ENCODE results near the gene CDH2. TPM values are rescaled to one million over a fixed set of nuclear protein-coding genes. Genes with fewer than 3 reads are reported as not detected.

The CDH2 gene
- total and polyA plus RNA-seq, 4 donors: 14.2 to 49.5 (median 26.4) TPM

DNA sequence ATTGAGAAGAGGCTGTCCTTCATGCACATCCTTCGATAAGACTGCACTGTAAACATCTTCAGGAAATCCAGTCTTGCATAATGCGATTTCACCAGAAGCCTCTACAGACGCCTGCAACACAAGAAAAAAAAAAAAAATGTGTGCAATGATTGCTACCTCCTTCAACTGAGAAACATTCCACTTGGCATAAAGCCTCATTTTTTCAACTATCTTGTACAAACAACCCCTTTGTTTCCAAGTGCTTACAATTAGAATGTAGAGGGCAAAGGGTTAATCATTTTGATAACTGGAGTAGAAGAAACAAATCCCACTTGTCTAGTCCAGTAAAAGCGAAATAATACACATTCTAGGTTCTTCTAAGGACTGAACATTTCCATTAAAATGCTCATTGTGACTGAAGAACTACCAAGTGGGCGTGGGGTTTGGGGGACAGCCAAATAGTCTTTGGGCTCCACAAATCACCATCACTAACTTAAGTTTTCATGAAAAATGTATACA, 29.2 kb downstream of the CDH2 start:
- TF ChIP-seq NR2F2 (IDR thresholded peaks at IDR 0.05) (peak; percentile 46), TAF1 (conservative IDR thresholded peaks at IDR 0.05) (no peak), JUND (IDR thresholded peaks at IDR 0.05) (no peak), HNF4A (conservative IDR thresholded peaks at IDR 0.05) (no peak), RAD21 (IDR thresholded peaks at IDR 0.05) (peak in 1 of 2 donors; percentile 20), HNF4G (IDR thresholded peaks at IDR 0.05) (no peak), RXRA (IDR thresholded peaks at IDR 0.05) (peak in 1 of 2 donors; percentile 8), FOXA2 (IDR thresholded peaks at IDR 0.05) (no peak), FOXA1 (IDR thresholded peaks at IDR 0.05) (no peak), GABPA (IDR thresholded peaks at IDR 0.05 in 1 of 2, conservative IDR thresholded peaks at IDR 0.05 in 1 of 2) (no peak)
- TF ChIP-seq, protein P1, sequence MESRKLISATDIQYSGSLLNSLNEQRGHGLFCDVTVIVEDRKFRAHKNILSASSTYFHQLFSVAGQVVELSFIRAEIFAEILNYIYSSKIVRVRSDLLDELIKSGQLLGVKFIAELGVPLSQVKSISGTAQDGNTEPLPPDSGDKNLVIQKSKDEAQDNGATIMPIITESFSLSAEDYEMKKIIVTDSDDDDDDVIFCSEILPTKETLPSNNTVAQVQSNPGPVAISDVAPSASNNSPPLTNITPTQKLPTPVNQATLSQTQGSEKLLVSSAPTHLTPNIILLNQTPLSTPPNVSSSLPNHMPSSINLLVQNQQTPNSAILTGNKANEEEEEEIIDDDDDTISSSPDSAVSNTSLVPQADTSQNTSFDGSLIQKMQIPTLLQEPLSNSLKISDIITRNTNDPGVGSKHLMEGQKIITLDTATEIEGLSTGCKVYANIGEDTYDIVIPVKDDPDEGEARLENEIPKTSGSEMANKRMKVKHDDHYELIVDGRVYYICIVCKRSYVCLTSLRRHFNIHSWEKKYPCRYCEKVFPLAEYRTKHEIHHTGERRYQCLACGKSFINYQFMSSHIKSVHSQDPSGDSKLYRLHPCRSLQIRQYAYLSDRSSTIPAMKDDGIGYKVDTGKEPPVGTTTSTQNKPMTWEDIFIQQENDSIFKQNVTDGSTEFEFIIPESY (IDR thresholded peaks at IDR 0.05): no peak
- TF ChIP-seq, protein P2, sequence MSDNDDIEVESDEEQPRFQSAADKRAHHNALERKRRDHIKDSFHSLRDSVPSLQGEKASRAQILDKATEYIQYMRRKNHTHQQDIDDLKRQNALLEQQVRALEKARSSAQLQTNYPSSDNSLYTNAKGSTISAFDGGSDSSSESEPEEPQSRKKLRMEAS (IDR thresholded peaks at IDR 0.05): no peak
- TF ChIP-seq, protein P3, sequence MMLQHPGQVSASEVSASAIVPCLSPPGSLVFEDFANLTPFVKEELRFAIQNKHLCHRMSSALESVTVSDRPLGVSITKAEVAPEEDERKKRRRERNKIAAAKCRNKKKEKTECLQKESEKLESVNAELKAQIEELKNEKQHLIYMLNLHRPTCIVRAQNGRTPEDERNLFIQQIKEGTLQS (IDR thresholded peaks at IDR 0.05): no peak
- TF ChIP-seq, protein P4, sequence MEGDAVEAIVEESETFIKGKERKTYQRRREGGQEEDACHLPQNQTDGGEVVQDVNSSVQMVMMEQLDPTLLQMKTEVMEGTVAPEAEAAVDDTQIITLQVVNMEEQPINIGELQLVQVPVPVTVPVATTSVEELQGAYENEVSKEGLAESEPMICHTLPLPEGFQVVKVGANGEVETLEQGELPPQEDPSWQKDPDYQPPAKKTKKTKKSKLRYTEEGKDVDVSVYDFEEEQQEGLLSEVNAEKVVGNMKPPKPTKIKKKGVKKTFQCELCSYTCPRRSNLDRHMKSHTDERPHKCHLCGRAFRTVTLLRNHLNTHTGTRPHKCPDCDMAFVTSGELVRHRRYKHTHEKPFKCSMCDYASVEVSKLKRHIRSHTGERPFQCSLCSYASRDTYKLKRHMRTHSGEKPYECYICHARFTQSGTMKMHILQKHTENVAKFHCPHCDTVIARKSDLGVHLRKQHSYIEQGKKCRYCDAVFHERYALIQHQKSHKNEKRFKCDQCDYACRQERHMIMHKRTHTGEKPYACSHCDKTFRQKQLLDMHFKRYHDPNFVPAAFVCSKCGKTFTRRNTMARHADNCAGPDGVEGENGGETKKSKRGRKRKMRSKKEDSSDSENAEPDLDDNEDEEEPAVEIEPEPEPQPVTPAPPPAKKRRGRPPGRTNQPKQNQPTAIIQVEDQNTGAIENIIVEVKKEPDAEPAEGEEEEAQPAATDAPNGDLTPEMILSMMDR (IDR thresholded peaks at IDR 0.05; ENCODE audit: low read depth, low read length, missing input control): no peak

DNA sequence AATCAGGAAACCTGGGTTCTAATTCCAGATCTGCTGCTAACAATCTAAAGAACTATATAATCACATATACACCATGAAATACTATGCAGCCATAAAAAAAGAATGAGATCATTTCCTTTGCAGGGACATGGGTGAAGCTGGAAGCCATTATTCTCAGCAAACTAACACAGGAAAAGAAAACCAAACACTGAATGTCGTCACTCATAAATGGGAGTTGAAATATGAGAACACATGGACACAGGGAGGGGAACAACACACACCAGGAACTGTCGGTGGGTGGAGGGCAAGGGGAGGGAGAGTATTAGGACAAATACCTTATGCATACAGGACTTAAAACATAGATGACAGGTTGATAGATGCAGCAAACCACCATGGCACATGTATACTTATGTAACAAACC, 33.2 kb downstream of the CDH2 start:
- WGBS: 77% methylated on average over 2 of the region's 2 CpGs
- no peak overlapping the region for H3K27ac ChIP-seq (ENCODE audit: low read depth in 1 of 2, low read length in 2 of 2)
- no peaks in the 10 kb centered on the region for H3K36me3 ChIP-seq (ENCODE audit: control insufficient read depth in 4 of 4, insufficient read depth in 3 of 4, low read depth in 1 of 4, low read length in 3 of 4)
- H3K27me3 ChIP-seq (ENCODE audit: control insufficient read depth in 4 of 4, insufficient read depth in 4 of 4, low read length in 3 of 4): no peaks in the 10 kb centered on the region
- DNase-seq (ENCODE audit: low spot score): no peak
- peaks cover 0 to 26% (median 4%) of the 10 kb centered on the region in 4 donors for H3K4me1 ChIP-seq (ENCODE audit: control insufficient read depth in 4 of 4, insufficient read depth in 4 of 4, low read length in 3 of 4)
- no peak overlapping the region for H3K4me3 ChIP-seq (ENCODE audit: low read depth in 1 of 3, low read length in 3 of 3)
- no peak for TF ChIP-seq RXRA (IDR thresholded peaks at IDR 0.05)
- TF ChIP-seq, protein P4 (IDR thresholded peaks at IDR 0.05; ENCODE audit: low read depth, low read length, missing input control): no peak
- TF ChIP-seq SP1 (IDR thresholded peaks at IDR 0.05): no peak
- no peak for TF ChIP-seq TAF1 (conservative IDR thresholded peaks at IDR 0.05)
- TF ChIP-seq, protein P2 (IDR thresholded peaks at IDR 0.05): no peak
- TF ChIP-seq FOXA2 (IDR thresholded peaks at IDR 0.05): no peak
- no peaks in the 10 kb centered on the region for H3K9me3 ChIP-seq (ENCODE audit: control insufficient read depth in 4 of 4, low read length in 3 of 4)
- no peak overlapping the region for H3K9ac ChIP-seq (ENCODE audit: low read depth in 1 of 2, low read length in 2 of 2)

More for the DNA sequence above, 29.2 kb downstream of the CDH2 start:
- Histone ChIP-seq H3K27me3 (ENCODE audit: control insufficient read depth in 4 of 4, insufficient read depth in 4 of 4, low read length in 3 of 4) (no peaks in the 10 kb centered on the region), H3K4me1 (ENCODE audit: control insufficient read depth in 4 of 4, insufficient read depth in 4 of 4, low read length in 3 of 4) (peaks cover 0 to 42% (median 5%) of the 10 kb centered on the region in 4 donors), H3K9me3 (ENCODE audit: control insufficient read depth in 4 of 4, low read length in 3 of 4) (no peaks in the 10 kb centered on the region), H3K4me3 (ENCODE audit: low read depth in 1 of 3, low read length in 3 of 3) (no peak overlapping the region), H3K9ac (ENCODE audit: low read depth in 1 of 2, low read length in 2 of 2) (no peak overlapping the region), H3K36me3 (ENCODE audit: control insufficient read depth in 4 of 4, insufficient read depth in 3 of 4, low read depth in 1 of 4, low read length in 3 of 4) (no peaks in the 10 kb centered on the region), H3K27ac (ENCODE audit: low read depth in 1 of 2, low read length in 2 of 2) (no peak overlapping the region)
- WGBS: 49% methylated on average over 5 of the region's 5 CpGs
- no peak for DNase-seq (ENCODE audit: low spot score)
